GM12878 (cell line): ENCODE measurements around the gene PHLDB3. TPM values are rescaled to one million over a fixed set of nuclear protein-coding genes. Genes with fewer than 3 reads are reported as not detected.

Experiments
- ATAC-seq: fragments of 200-7000 bp; cut with Tn5 transposase; 3 replicates; pipeline ENCODE4 v1.9.1; 2020; ENCODE audit warnings: mild to moderate bottlenecking, moderate library complexity
- BruUV-seq: library from RNA; stranded (reverse); fragments of 400-500 nt; replicated peaks from 2 replicates; lab custom pipeline; 2021; lab: Mats Ljungman, UMichigan
- CTCF ChIA-PET: fragments of 300-600 bp; sonication (Branson Sonifier 250); formaldehyde crosslinking; extraction: SDS; loops from one replicate; lab custom pipeline; 2021; ENCODE audit warnings: inconsistent platforms; lab: Yijun Ruan, JAX
- POLR2A ChIA-PET: fragments of 350-600 bp; formaldehyde crosslinking; extraction: SDS; loops from one replicate; lab custom pipeline; 2021; ENCODE audit warnings: inconsistent platforms; lab: Charles Lee
- RAD21 ChIA-PET: fragments of 300-600 bp; sonication (Branson Sonifier 250); formaldehyde crosslinking; loops from one replicate; lab custom pipeline; 2023; ENCODE audit warnings: antibody characterized with exemption; ENCODE audit not compliant: unreplicated experiment; lab: Charles Lee
- SMC1A ChIA-PET: fragments of 300-600 bp; sonication (Branson Sonifier 250); formaldehyde crosslinking; loops from one replicate; lab custom pipeline; 2023; ENCODE audit not compliant: unreplicated experiment, uncharacterized antibody; lab: Charles Lee
- DNase-seq: peaks from one replicate; pipeline ENCODE4 v3.0.0-alpha.2; 2011; ENCODE audit warnings: low read depth, low spot score
- FAIRE-seq: peaks from 3 replicates; lab custom pipeline; 2011; peaks lifted over from hg19 to GRCh38; lab: Jason Lieb, UNC
- H2AFZ ChIP-seq: 2 replicates; pipeline ENCODE4 v1.6.0; 2011; ENCODE audit warnings: low read depth, low read length, control low read depth; ENCODE audit not compliant: control insufficient read depth
- H3K27ac ChIP-seq: 2 replicates; pipeline ENCODE4 v1.5.1; 2011; ENCODE audit warnings: control low read depth; ENCODE audit not compliant: control insufficient read depth, insufficient read depth
- H3K27me3 ChIP-seq, 2 experiments: replicated peaks in 1 of 2; 2 replicates each; pipeline versions ENCODE4 v1.6.0 to v1.6.1; 2011; ENCODE audit warnings: low read length in 1 of 2; ENCODE audit not compliant: control insufficient read depth in 2 of 2, insufficient read depth in 2 of 2
- H3K36me3 ChIP-seq, 2 experiments: 2 replicates each; pipeline ENCODE4 v1.5.1; 2011; ENCODE audit warnings: low read length in 1 of 2; ENCODE audit not compliant: control insufficient read depth in 2 of 2, insufficient read depth in 2 of 2
- H3K4me1 ChIP-seq: 2 replicates; pipeline ENCODE4 v1.6.1; 2011; ENCODE audit warnings: mild to moderate bottlenecking, low read length, moderate library complexity, mixed read lengths; ENCODE audit not compliant: control insufficient read depth, insufficient read depth
- H3K4me2 ChIP-seq: 2 replicates; pipeline ENCODE4 v1.6.0; 2011; ENCODE audit warnings: control low read depth; ENCODE audit not compliant: control insufficient read depth, insufficient read depth
- H3K4me3 ChIP-seq: fragments of 200-600 bp; sonication (generic); 2 replicates; pipeline ENCODE4 v1.5.1; 2016
- H3K79me2 ChIP-seq: 2 replicates; pipeline ENCODE4 v1.6.0; 2011; ENCODE audit warnings: low read length; ENCODE audit not compliant: control insufficient read depth, insufficient read depth
- H3K9ac ChIP-seq: 2 replicates; pipeline ENCODE4 v1.8.0; 2011; ENCODE audit warnings: low read length, control low read depth, mixed read lengths; ENCODE audit not compliant: control insufficient read depth, insufficient read depth
- H3K9me3 ChIP-seq: replicated peaks from 3 replicates; pipeline ENCODE4 v1.5.1; 2011; ENCODE audit warnings: mild to moderate bottlenecking, low read length; ENCODE audit not compliant: control insufficient read depth, insufficient read depth
- H4K20me1 ChIP-seq: 2 replicates; pipeline ENCODE4 v1.6.0; 2011; ENCODE audit not compliant: control insufficient read depth, insufficient read depth
- CEBPB ChIP-seq, 2 experiments: fragments of 150-350 bp in 1 of 2; IDR thresholded peaks; 2 replicates each; pipeline ENCODE4 v1.6.1; 2012 to 2014; ENCODE audit warnings: low read depth in 2 of 2, low read length in 2 of 2, borderline replicate concordance in 1 of 2, inconsistent platforms in 1 of 2
- CHD2 ChIP-seq: IDR thresholded peaks from 2 replicates; pipeline ENCODE4 v1.6.1; 2011; ENCODE audit warnings: low read depth, low read length, improper control_type of control experiment, borderline replicate concordance
- GATAD2B ChIP-seq: fragments of 450-650 bp; conservative IDR thresholded peaks from 2 replicates; pipeline ENCODE4 v1.6.1; 2017; ENCODE audit warnings: low read depth, mild to moderate bottlenecking, moderate library complexity
- IKZF2 ChIP-seq, 2 experiments: fragments of 450-650 bp; IDR thresholded peaks; 2 replicates each; pipeline ENCODE4 v1.6.1; 2017; ENCODE audit warnings: mild to moderate bottlenecking in 2 of 2, moderate library complexity in 2 of 2
- IRF4 ChIP-seq: IDR thresholded peaks from 2 replicates; pipeline ENCODE4 v1.6.1; 2011; ENCODE audit warnings: low read depth, low read length
- MEF2A ChIP-seq: IDR thresholded peaks from 2 replicates; pipeline ENCODE4 v1.6.1; 2011; ENCODE audit warnings: low read depth, mild to moderate bottlenecking, low read length, moderate library complexity; ENCODE audit not compliant: insufficient read depth
- NR2F1 ChIP-seq: fragments of 450-650 bp; conservative IDR thresholded peaks from 2 replicates; pipeline ENCODE4 v1.6.1; 2017; ENCODE audit warnings: mild to moderate bottlenecking
- RFX5 ChIP-seq: IDR thresholded peaks from 2 replicates; pipeline ENCODE4 v1.6.1; 2011; ENCODE audit warnings: low read depth, low read length, improper control_type of control experiment
- SIN3A ChIP-seq: IDR thresholded peaks from 2 replicates; pipeline ENCODE4 v1.6.1; 2012; ENCODE audit warnings: low read depth, low read length, improper control_type of control experiment
- TBL1XR1 ChIP-seq: IDR thresholded peaks from 2 replicates; pipeline ENCODE4 v1.6.1; 2012; ENCODE audit warnings: low read depth, low read length, improper control_type of control experiment
- TCF7 ChIP-seq: IDR thresholded peaks from 2 replicates; pipeline ENCODE4 v1.6.1; 2014; ENCODE audit warnings: antibody characterized with exemption, borderline replicate concordance
- WRNIP1 ChIP-seq: IDR thresholded peaks from 2 replicates; pipeline ENCODE4 v1.6.1; 2011; ENCODE audit warnings: low read depth, low read length, improper control_type of control experiment, borderline replicate concordance
- YY1 ChIP-seq: IDR thresholded peaks from 2 replicates; pipeline ENCODE4 v1.6.1; 2011; ENCODE audit warnings: low read depth, mild to moderate bottlenecking, low read length
- ZNF217 ChIP-seq: fragments of 450-650 bp; IDR thresholded peaks from 2 replicates; pipeline ENCODE4 v1.6.1; 2017; ENCODE audit warnings: antibody characterized with exemption, mild to moderate bottlenecking
- ZNF24 ChIP-seq: fragments of 450-650 bp; IDR thresholded peaks from 2 replicates; pipeline ENCODE4 v1.6.1; 2017; ENCODE audit warnings: antibody characterized with exemption, mild to moderate bottlenecking
- ZZZ3 ChIP-seq: IDR thresholded peaks from 2 replicates; pipeline ENCODE4 v1.6.1; 2011; ENCODE audit warnings: low read depth; ENCODE audit not compliant: control insufficient read depth, insufficient read length
- WGBS: methylation state at CpG from one replicate; pipeline ENCODE4 v1.1.6; 2016; ENCODE audit warnings: low lambda C conversion rate; ENCODE audit not compliant: insufficient replicate concordance, insufficient coverage; ENCODE audit errors: missing lambda C conversion rate; 5-methylcytosine and 5-hydroxymethylcytosine counted together
- in situ Hi-C: fragments of 300-500 bp; cut with MboI; formaldehyde crosslinking; loops from 9 replicates; pipeline ENCODE4 v1.14.3; 2018; ENCODE audit warnings: mixed read lengths
- intact Hi-C: fragments of 100-400 bp; cut with micrococcal nuclease; formaldehyde crosslinking; loops from one replicate; pipeline ENCODE4 v1.14.2; 2022; ENCODE audit not compliant: unreplicated experiment
- polyA plus RNA-seq, 11 experiments: library from polyadenylated mRNA; depleted of rRNA in 4 of 11; unstranded in 6 of 11; stranded (reverse) in 5 of 11; fragments of >200 nt; fragmentation: Nextera tagmentation in 4 of 11; fragmentation: Illumina TruSeq in 1 of 11; extraction: Ambion mirVana in 4 of 11; extraction: Trizol in 1 of 11; gene quantifications; 1 replicate in 1 of 11; 2 replicates in 10 of 11; pipeline versions ENCODE4 v1.2.1 to v1.2.3, GENCODE V29; 2011 to 2016; ENCODE audit warnings: inconsistent platforms in 2 of 11, missing spikeins in 2 of 11, low read depth in 1 of 11
- total RNA-seq, 4 experiments: library from RNA; depleted of rRNA in 3 of 4; stranded (reverse); fragments of >200 nt in 3 of 4; fragmentation: Illumina TruSeq in 1 of 4; extraction: Trizol in 1 of 4; gene quantifications; 2 replicates each; pipeline versions ENCODE4 v1.2.1 to v1.2.3, GENCODE V29; 2013 to 2021
- TF ChIP-seq, protein P1 (sequence below): fragments of 450-650 bp; IDR thresholded peaks from 2 replicates; pipeline ENCODE4 v1.6.1; 2017; ENCODE audit warnings: mild to moderate bottlenecking, moderate library complexity
- TF ChIP-seq, protein P2 (sequence below): IDR thresholded peaks from 2 replicates; pipeline ENCODE4 v1.6.1; 2012; ENCODE audit warnings: low read length, inconsistent platforms
- TF ChIP-seq, protein P3 (sequence below): fragments of 450-650 bp; IDR thresholded peaks from 2 replicates; pipeline ENCODE4 v1.6.1; 2014; ENCODE audit warnings: mild to moderate bottlenecking

The PHLDB3 gene
- total and polyA plus RNA-seq, 10 of the 15 experiments (the other 5 are each of a cell fraction or from before 2014, with no cell fraction given) = 0.13 to 13.0 (median 5.5) TPM

DNA sequence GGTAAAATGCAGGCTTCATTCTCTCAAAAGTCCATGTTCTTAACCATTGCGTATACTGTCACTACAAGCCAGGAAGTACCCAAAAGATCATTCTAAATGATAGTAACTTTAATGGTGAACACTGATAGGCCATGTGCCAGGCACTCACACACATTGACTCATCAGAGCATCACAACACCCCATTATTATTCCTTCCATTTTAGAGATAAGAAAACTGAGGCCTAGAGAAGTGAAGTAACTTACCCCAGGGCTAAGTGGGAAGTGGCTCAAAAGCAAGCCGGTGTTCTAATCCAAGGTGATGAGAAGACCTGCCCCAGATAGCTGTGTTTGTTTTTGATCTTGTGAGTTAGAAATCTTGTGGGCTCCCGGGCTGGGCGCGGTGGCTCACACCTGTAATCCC lies 1.4 kb upstream of the PHLDB3 start:
- H3K27ac ChIP-seq = no peak overlapping the region

More for the DNA sequence above, 1.4 kb upstream of the PHLDB3 start:
- in situ Hi-C loops (no loop called here), intact Hi-C loops (no loop called here)
- no peak overlapping the region for H3K4me3 ChIP-seq
- RAD21 ChIA-PET = interaction anchor here (1.0 kb wide), 1 partner anchor 59 kb away, joined by 4 read pairs; no protein-coding TSS in a partner anchor
- H3K36me3 ChIP-seq = peaks cover 0 to 5% of the 10 kb centered on the region in 2 experiments; a peak in 2 of 4 replicates
- CTCF ChIA-PET = interaction anchor here (0.7 to 3.8 kb wide), 6 partner anchors 14 to 80 kb away, joined by 3 to 42 read pairs (median 8); no protein-coding TSS in a partner anchor
- SMC1A ChIA-PET = interaction anchor here (1.4 to 2.2 kb wide), 2 partner anchors 13 to 89 kb away, joined by 5 read pairs; no protein-coding TSS in a partner anchor
- H3K9ac ChIP-seq = no peak overlapping the region
- no peak for DNase-seq
- no peak for ATAC-seq
- no TSS peak for BruUV-seq
- POLR2A ChIA-PET = no interaction called here
- no peak for TF ChIP-seq CEBPB (IDR thresholded peaks at IDR 0.05; ENCODE audit: borderline replicate concordance in 1 of 2, low read depth in 2 of 2, low read length in 2 of 2)
- no peak for TF ChIP-seq IRF4
- TF ChIP-seq MEF2A = no peak
- TF ChIP-seq, protein P1, sequence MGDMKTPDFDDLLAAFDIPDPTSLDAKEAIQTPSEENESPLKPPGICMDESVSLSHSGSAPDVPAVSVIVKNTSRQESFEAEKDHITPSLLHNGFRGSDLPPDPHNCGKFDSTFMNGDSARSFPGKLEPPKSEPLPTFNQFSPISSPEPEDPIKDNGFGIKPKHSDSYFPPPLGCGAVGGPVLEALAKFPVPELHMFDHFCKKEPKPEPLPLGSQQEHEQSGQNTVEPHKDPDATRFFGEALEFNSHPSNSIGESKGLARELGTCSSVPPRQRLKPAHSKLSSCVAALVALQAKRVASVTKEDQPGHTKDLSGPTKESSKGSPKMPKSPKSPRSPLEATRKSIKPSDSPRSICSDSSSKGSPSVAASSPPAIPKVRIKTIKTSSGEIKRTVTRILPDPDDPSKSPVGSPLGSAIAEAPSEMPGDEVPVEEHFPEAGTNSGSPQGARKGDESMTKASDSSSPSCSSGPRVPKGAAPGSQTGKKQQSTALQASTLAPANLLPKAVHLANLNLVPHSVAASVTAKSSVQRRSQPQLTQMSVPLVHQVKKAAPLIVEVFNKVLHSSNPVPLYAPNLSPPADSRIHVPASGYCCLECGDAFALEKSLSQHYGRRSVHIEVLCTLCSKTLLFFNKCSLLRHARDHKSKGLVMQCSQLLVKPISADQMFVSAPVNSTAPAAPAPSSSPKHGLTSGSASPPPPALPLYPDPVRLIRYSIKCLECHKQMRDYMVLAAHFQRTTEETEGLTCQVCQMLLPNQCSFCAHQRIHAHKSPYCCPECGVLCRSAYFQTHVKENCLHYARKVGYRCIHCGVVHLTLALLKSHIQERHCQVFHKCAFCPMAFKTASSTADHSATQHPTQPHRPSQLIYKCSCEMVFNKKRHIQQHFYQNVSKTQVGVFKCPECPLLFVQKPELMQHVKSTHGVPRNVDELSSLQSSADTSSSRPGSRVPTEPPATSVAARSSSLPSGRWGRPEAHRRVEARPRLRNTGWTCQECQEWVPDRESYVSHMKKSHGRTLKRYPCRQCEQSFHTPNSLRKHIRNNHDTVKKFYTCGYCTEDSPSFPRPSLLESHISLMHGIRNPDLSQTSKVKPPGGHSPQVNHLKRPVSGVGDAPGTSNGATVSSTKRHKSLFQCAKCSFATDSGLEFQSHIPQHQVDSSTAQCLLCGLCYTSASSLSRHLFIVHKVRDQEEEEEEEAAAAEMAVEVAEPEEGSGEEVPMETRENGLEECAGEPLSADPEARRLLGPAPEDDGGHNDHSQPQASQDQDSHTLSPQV = no peak
- no peak for TF ChIP-seq TBL1XR1
- TF ChIP-seq, protein P2, sequence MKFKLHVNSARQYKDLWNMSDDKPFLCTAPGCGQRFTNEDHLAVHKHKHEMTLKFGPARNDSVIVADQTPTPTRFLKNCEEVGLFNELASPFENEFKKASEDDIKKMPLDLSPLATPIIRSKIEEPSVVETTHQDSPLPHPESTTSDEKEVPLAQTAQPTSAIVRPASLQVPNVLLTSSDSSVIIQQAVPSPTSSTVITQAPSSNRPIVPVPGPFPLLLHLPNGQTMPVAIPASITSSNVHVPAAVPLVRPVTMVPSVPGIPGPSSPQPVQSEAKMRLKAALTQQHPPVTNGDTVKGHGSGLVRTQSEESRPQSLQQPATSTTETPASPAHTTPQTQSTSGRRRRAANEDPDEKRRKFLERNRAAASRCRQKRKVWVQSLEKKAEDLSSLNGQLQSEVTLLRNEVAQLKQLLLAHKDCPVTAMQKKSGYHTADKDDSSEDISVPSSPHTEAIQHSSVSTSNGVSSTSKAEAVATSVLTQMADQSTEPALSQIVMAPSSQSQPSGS = no peak
- TF ChIP-seq RFX5 = no peak
- no peak for TF ChIP-seq ZZZ3
- no peak for TF ChIP-seq YY1
- no peak for TF ChIP-seq GATAD2B
- no peak for TF ChIP-seq IKZF2 (IDR thresholded peaks at IDR 0.05)
- TF ChIP-seq ZNF24 = no peak
- TF ChIP-seq ZNF217 = no peak
- TF ChIP-seq CHD2 = no peak
- no peak for TF ChIP-seq WRNIP1
- TF ChIP-seq, protein P3, sequence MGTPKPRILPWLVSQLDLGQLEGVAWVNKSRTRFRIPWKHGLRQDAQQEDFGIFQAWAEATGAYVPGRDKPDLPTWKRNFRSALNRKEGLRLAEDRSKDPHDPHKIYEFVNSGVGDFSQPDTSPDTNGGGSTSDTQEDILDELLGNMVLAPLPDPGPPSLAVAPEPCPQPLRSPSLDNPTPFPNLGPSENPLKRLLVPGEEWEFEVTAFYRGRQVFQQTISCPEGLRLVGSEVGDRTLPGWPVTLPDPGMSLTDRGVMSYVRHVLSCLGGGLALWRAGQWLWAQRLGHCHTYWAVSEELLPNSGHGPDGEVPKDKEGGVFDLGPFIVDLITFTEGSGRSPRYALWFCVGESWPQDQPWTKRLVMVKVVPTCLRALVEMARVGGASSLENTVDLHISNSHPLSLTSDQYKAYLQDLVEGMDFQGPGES = no peak
- no peak for TF ChIP-seq TCF7
- no peak for TF ChIP-seq SIN3A
- no peak for TF ChIP-seq NR2F1
- H2AFZ ChIP-seq = no peak overlapping the region
- H3K27me3 ChIP-seq = no peaks in the 10 kb centered on the region
- no peaks in the 10 kb centered on the region for H3K9me3 ChIP-seq
- WGBS = 100% methylated on average over 5 of the region's 5 CpGs
- H3K79me2 ChIP-seq = no peaks in the 10 kb centered on the region; the same call in 1 of the 2 replicates
- peaks cover 4% of the 10 kb centered on the region for H3K4me1 ChIP-seq
- no peaks in the 10 kb centered on the region for H4K20me1 ChIP-seq
- no peak overlapping the region for H3K4me2 ChIP-seq
- no peak for FAIRE-seq
